Stimulated activated CD8-positive, alpha-beta memory T cell treated with anti-CD3 and anti-CD28 coated beads, Interleukin-7, amount 100 ng/mL, for 24 hours (primary cell): ENCODE measurements around the gene DAP.
"Not testable (repeated sequence)": the region's sequence is repeated elsewhere in the genome, so short reads cannot be mapped to it uniquely, and the experiment has no call there.

Experiments used
- DNase-seq: peaks from one replicate; pipeline ENCODE4 v3.0.0-alpha.2; 2020; ENCODE audit warnings: low read depth

Gene DAP

GRCh38 chr5:10761185-10761932 lies at the start of gene DAP:
TSS of gene DAP (minus strand) at chr5:10761234. CDS start at chr5:10761068, 166 bp downstream.
- DNase-seq, result peak; percentile 66

GRCh38 chr5:10808347-10809226 lies 47.6 kb upstream of the DAP start:
- DNase-seq, result no peak

- no peak for DNase-seq
Observed at GRCh38 chr5:10801931-10802666, 41.1 kb upstream of the DAP start.

GRCh38 chr5:10800852-10801251 lies 39.8 kb upstream of the DAP start:
- DNase-seq, result no peak

- DNase-seq, result no peak
Observed at GRCh38 chr5:10797261-10797660, 36.2 kb upstream of the DAP start.

GRCh38 chr5:10793785-10794184 lies 32.8 kb upstream of the DAP start:
- DNase-seq, result no peak

GRCh38 chr5:10792336-10792735 lies 31.3 kb upstream of the DAP start:
- no peak for DNase-seq

- DNase-seq, result no peak
Observed at GRCh38 chr5:10789726-10790125, 28.7 kb upstream of the DAP start.

GRCh38 chr5:10789021-10789420 lies 28.0 kb upstream of the DAP start:
- DNase-seq, result no peak

GRCh38 chr5:10788358-10788757 lies 27.3 kb upstream of the DAP start:
- DNase-seq, result no peak

- no peak for DNase-seq
Observed at GRCh38 chr5:10786835-10787234, 25.8 kb upstream of the DAP start.

GRCh38 chr5:10780208-10780607 lies 19.2 kb upstream of the DAP start:
- DNase-seq, result not testable (repeated sequence)

- DNase-seq, result no peak
Observed at GRCh38 chr5:10779592-10779991, 18.6 kb upstream of the DAP start.

GRCh38 chr5:10778179-10778910 lies 17.3 kb upstream of the DAP start:
- DNase-seq, result no peak

- DNase-seq, result no peak
Observed at GRCh38 chr5:10775646-10776045, 14.6 kb upstream of the DAP start.

- no peak for DNase-seq
Observed at GRCh38 chr5:10772901-10773585, 12.0 kb upstream of the DAP start.

- DNase-seq, result no peak
Observed at GRCh38 chr5:10768328-10768899, 7.4 kb upstream of the DAP start.

- no peak for DNase-seq
Observed at GRCh38 chr5:10762776-10763500, 1.9 kb upstream of the DAP start.

- DNase-seq, result no peak
Observed at GRCh38 chr5:10761933-10762775, 1.1 kb upstream of the DAP start.

GRCh38 chr5:10760921-10761184 lies 181 bp downstream of the DAP start:
- no peak for DNase-seq
